EL (cell line): Measurements from ENCODE around the gene SLC25A39.

Source experiments
- DNase-seq: peaks from one replicate; pipeline ENCODE4 v3.0.0-alpha.2; 2016

SLC25A39 gene

DNA sequence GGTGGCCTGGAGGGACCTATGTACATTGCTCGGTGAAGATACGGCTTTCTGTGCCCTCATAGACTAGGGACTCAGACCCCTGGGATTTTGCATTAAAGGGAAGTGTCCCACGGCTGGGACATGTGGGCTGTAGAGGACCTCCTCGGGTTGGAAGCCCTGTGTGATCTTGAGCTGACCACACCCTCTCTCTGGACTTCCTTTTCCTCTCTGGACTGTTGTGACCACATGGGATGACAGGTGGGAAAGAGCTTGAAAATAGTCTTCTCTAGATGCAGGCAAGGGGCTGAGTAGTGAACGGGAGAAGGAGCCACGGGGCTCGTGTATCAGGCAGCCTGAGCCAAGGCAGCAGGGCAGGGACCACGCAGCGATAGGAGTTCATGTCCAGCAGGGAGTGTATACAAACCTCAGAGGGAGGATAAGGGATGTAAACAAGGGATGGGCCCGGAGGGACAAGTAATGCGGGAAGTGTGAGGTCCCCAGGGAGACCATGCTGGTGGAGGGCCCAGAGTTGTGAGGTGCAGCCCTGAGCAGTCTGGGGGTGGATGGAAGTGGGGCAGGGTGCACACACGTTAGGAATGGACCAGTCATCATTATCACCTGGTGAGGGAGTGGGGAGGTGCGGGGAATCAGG is 52.2 kb downstream of the SLC25A39 start:
- DNase-seq: no peak
